ENCODE measurements around the gene IL25.
"Not testable (repeated sequence)": the region's sequence is repeated elsewhere in the genome, so short reads cannot be mapped to it uniquely, and the experiment has no call there.

IL25 gene

GRCh38 chr14:23411563-23412525 is 39.2 kb downstream of the IL25 start:
- no peak for DNase-seq

- DNase-seq = no peak
Observed at GRCh38 chr14:23413681-23414080, 41.1 kb downstream of the IL25 start.

GRCh38 chr14:23414254-23414653 is 41.6 kb downstream of the IL25 start:
- DNase-seq = no peak

GRCh38 chr14:23414906-23415820 is 42.6 kb downstream of the IL25 start:
- no peak for DNase-seq

- no peak for DNase-seq
Observed at GRCh38 chr14:23415821-23416778, 43.5 kb downstream of the IL25 start.

- no peak for DNase-seq
Observed at GRCh38 chr14:23416801-23417200, 44.2 kb downstream of the IL25 start.

GRCh38 chr14:23417269-23417668 is 44.7 kb downstream of the IL25 start:
- not testable (repeated sequence) for DNase-seq

GRCh38 chr14:23418021-23418420 is 45.4 kb downstream of the IL25 start:
- DNase-seq = no peak

GRCh38 chr14:23419646-23420045 is 47.0 kb downstream of the IL25 start:
- not testable (repeated sequence) for DNase-seq

GRCh38 chr14:23421594-23421993 is 49.0 kb downstream of the IL25 start:
- DNase-seq = no peak

GRCh38 chr14:23423657-23424056 is 51.0 kb downstream of the IL25 start:
- no peak for DNase-seq

GRCh38 chr14:23425169-23425568 is 52.6 kb downstream of the IL25 start:
- DNase-seq = no peak

- not testable (repeated sequence) for DNase-seq
Observed at GRCh38 chr14:23425798-23426197, 53.2 kb downstream of the IL25 start.
